ENCODE measurements around the gene IGFL3. TPM values are rescaled to one million over a fixed set of nuclear protein-coding genes. Genes with fewer than 3 reads are reported as not detected.

IGFL3 gene
- total RNA-seq, 1 experiment from 2014 or later, result not detected

DNA sequence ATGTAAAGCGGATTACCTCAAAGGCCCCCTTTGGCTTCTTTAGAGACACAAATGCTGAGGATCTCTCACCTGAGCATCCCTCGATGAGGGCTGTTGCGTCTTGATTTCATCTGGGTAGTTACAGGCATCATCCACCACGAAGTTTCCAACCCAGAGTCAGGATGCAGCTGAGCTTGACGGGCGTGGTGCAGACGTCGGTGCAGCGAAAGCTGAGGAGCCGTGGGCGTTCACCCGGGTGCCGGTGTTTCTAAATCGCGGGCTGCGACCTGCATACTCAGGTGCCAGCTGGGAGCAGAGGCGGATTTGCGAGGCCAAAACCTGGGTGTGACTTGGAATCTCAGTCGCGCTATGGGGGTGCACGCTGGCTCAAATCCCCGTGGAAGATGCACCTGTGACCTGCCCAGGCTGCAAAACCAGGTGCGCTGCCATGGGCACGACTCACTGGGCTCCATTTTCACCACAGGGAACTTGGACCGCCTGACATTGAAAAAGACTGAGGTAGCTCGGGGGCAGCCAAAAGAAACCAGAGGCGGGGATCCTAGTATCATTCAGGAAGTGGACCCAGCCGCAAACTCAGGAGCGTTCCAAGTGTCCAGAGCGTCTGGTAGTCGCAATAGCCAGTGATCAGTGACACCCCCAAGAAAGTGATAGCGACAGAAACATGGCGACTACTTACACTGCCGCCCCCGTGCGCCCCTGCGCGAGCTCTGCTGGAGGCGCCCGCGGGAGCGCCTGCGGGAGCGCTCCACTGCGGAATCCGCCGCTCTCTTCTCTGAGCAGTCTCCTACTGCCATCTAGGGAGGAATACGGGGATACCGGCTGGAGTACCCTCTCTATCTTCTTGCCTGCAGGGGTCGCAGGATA is 47.3 kb downstream of the IGFL3 start:
- DNase-seq (ENCODE audit: low read depth), result peak; percentile 79

GRCh38 chr19:46076031-46076880 is 48.2 kb downstream of the IGFL3 start:
- no peak for DNase-seq (ENCODE audit: low read depth)

DNA sequence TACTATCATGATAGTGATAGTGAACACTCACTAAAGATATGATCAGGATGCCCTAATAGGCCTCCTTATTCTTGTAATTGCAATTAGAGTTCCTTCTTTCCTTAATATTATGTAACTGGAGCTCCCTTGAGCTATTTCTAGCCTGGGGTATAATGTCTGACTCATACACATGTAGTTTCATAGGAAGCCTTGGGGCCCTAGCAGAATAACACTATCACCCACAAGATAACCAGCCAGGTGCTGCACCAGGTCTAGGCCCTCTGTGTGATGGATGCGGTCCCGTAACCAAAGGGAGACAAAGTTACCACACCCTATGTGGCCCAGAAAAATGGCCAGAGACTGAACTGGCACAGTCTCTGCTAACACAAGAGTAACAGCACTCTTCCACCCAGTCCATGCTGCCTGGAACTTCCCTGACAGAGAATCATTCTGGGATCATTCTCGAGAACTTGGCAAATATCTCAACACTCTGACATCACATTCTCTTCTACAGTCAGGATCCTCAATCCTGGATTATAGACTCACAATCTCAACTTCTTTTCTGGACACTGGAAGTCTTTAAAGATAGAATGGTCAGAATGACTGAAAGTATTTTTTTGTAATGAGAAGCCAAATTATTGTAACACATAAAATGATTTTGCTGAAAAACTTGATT is 51.1 kb downstream of the IGFL3 start:
- peak; percentile 42 for DNase-seq (ENCODE audit: low read depth)

Other genes starting within 250 kb of the IGFL3 start
- 12.1 and 19.4 TPM in 2 replicates for gene IRF2BP1, start 238.5 kb downstream of the IGFL3 start, total RNA-seq (2014; rRNA removed; shearing (Covaris generic))
- 0.88 and 1.1 TPM in 2 replicates for gene MYPOP, start 222.1 kb downstream of the IGFL3 start, total RNA-seq (2014; rRNA removed; shearing (Covaris generic))
- gene NANOS2, start 209.9 kb downstream of the IGFL3 start, total RNA-seq (2014; rRNA removed; shearing (Covaris generic)), result not detected in 2 replicates
- not detected in 2 replicates for gene NOVA2, start 150.8 kb downstream of the IGFL3 start, total RNA-seq (2014; rRNA removed; shearing (Covaris generic))
- gene CCDC61, start 129.2 kb downstream of the IGFL3 start, total RNA-seq (2014; rRNA removed; shearing (Covaris generic)), result 6.6 and 8.8 TPM in 2 replicates
- not detected in 2 replicates for gene PGLYRP1, start 101.6 kb downstream of the IGFL3 start, total RNA-seq (2014; rRNA removed; shearing (Covaris generic))
- not detected in 2 replicates for gene IGFL4, start 83.7 kb downstream of the IGFL3 start, total RNA-seq (2014; rRNA removed; shearing (Covaris generic))
- not detected in 2 replicates for gene IGFL2, start 23.6 kb upstream of the IGFL3 start, total RNA-seq (2014; rRNA removed; shearing (Covaris generic))
- not detected in 2 replicates for gene IGFL1, start 105.1 kb upstream of the IGFL3 start, total RNA-seq (2014; rRNA removed; shearing (Covaris generic))
- under 0.01 TPM in 1 of 2 replicates, not detected in the other for gene HIF3A, start 172.4 kb upstream of the IGFL3 start, total RNA-seq (2014; rRNA removed; shearing (Covaris generic))
- gene PPP5C, start 222.4 kb upstream of the IGFL3 start, total RNA-seq (2014; rRNA removed; shearing (Covaris generic)), result 51.4 and 67.6 TPM in 2 replicates

Measured in RPMI7951 (cell line).